NB4 (cell line): ENCODE data around the gene KIF9.

Source experiments
- MYC ChIP-seq: IDR thresholded peaks from 2 replicates; pipeline ENCODE4 v1.6.1; 2011; ENCODE audit warnings: low read depth, low read length
- POLR2A ChIP-seq: IDR thresholded peaks from 2 replicates; pipeline ENCODE4 v1.6.1; 2011; ENCODE audit warnings: mild to moderate bottlenecking; ENCODE audit not compliant: insufficient read length; ENCODE audit errors: extremely low read depth
- TF ChIP-seq, protein P1 (sequence below): IDR thresholded peaks from one replicate; pipeline ENCODE4 v1.5.1; 2012; ENCODE audit warnings: low read depth, low read length
- TF ChIP-seq, protein P2 (sequence below): IDR thresholded peaks from 2 replicates; pipeline ENCODE4 v1.6.1; 2011; ENCODE audit warnings: low read depth, low read length

DNA sequence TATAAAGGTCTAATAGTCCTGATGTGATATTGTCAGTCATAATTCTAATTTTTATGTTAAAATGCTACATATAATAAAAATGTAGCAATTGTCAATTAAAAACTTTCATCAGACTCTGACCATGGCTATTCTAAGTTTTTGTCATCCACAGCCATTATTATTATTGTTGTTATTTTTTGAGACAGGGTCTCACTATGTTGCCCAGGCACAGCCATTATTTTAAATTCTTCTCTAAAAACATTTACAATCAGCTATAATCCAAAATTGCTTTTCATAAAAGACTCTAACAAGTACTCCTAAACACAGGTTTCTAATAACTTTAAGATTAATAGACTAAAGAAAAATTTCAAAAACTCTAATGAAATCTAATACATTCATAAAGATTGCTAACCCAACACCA is 77.7 kb downstream of the KIF9 start:
- TF ChIP-seq, protein P1, sequence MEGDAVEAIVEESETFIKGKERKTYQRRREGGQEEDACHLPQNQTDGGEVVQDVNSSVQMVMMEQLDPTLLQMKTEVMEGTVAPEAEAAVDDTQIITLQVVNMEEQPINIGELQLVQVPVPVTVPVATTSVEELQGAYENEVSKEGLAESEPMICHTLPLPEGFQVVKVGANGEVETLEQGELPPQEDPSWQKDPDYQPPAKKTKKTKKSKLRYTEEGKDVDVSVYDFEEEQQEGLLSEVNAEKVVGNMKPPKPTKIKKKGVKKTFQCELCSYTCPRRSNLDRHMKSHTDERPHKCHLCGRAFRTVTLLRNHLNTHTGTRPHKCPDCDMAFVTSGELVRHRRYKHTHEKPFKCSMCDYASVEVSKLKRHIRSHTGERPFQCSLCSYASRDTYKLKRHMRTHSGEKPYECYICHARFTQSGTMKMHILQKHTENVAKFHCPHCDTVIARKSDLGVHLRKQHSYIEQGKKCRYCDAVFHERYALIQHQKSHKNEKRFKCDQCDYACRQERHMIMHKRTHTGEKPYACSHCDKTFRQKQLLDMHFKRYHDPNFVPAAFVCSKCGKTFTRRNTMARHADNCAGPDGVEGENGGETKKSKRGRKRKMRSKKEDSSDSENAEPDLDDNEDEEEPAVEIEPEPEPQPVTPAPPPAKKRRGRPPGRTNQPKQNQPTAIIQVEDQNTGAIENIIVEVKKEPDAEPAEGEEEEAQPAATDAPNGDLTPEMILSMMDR, result no peak
- TF ChIP-seq POLR2A, result no peak
- TF ChIP-seq MYC, result no peak
- TF ChIP-seq, protein P2, sequence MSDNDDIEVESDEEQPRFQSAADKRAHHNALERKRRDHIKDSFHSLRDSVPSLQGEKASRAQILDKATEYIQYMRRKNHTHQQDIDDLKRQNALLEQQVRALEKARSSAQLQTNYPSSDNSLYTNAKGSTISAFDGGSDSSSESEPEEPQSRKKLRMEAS, result no peak
